Natural killer cell (primary cell): ENCODE data around the gene FTCD. TPM values are rescaled to one million over a fixed set of nuclear protein-coding genes. Genes with fewer than 3 reads are reported as not detected.

ENCODE experiments used
- total RNA-seq, 4 donors: library from RNA; stranded (reverse); fragments of 120-200 nt in 1 of 4; gene quantifications; one replicate each; pipeline versions ENCODE4 v1.2.3 to v1.2.4, GENCODE V29; 2013 to 2022

The FTCD gene
- total RNA-seq, 3 donors from 2014 or later (not counting 1 experiment from before 2014, with no cell fraction given) = 0.34 TPM; not detected in 2

Other genes with a start within 250 kb of the FTCD start
- 1 to 10 TPM; 1.0 to 5.2 (median 2.5) TPM for gene COL6A1, start 173.8 kb downstream of the FTCD start, total RNA-seq
- gene COL6A2, start 57.5 kb downstream of the FTCD start, total RNA-seq = 100 to 1,000 TPM in 1 of 3 donors, 10 to 100 TPM in 2; 93.9 to 110 (median 97.2) TPM
- gene SPATC1L, start 28.9 kb upstream of the FTCD start, total RNA-seq = 1 to 10 TPM in 2 of 3 donors, under 1 TPM in 1; 0.18 to 4.0 (median 2.7) TPM
- 10 to 100 TPM; 59.9 to 82.2 (median 62.7) TPM for gene LSS, start 73.2 kb upstream of the FTCD start, total RNA-seq
- gene MCM3AP, start 130.0 kb upstream of the FTCD start, total RNA-seq = 100 to 1,000 TPM; 143 to 172 (median 159) TPM
- 10 to 100 TPM; 10.8 to 13.7 (median 12.7) TPM for gene YBEY, start 130.8 kb upstream of the FTCD start, total RNA-seq
- gene C21orf58, start 168.3 kb upstream of the FTCD start, total RNA-seq = 1 to 10 TPM; 4.0 to 8.9 (median 5.2) TPM
- gene PCNT, start 168.6 kb upstream of the FTCD start, total RNA-seq = 10 to 100 TPM; 83.6 to 94.9 (median 84.0) TPM